HL-60 (cell line): ENCODE results near the gene LRRC39.

ENCODE experiments used
- DNase-seq, 2 experiments: peaks; one replicate each; pipeline ENCODE4 v3.0.0-alpha.2; 2010 to 2020; ENCODE audit warnings: low read depth in 1 of 2, low spot score in 1 of 2
- H3K27ac ChIP-seq: fragments of 250-450 bp; sonication (Bioruptor Pico); replicated peaks from 2 replicates; pipeline ENCODE4 v1.5.1; 2020; ENCODE audit warnings: mild to moderate bottlenecking, moderate library complexity
- H3K27me3 ChIP-seq: fragments of 250-450 bp; sonication (Bioruptor Pico); 2 replicates; pipeline ENCODE4 v1.5.1; 2021; ENCODE audit warnings: mild to moderate bottlenecking, moderate library complexity; ENCODE audit not compliant: insufficient read depth, poor library complexity, severe bottlenecking
- H3K4me3 ChIP-seq: replicated peaks from 2 replicates; pipeline ENCODE4 v1.5.1; 2011; ENCODE audit warnings: mild to moderate bottlenecking, control low read depth, low read length; ENCODE audit not compliant: insufficient read depth
- CTCF ChIP-seq: IDR thresholded peaks from one replicate; pipeline ENCODE4 v1.5.1; 2011; ENCODE audit warnings: low read length, control low read depth, inconsistent platforms; ENCODE audit not compliant: insufficient read depth
- GABPA ChIP-seq: IDR thresholded peaks from 2 replicates; pipeline ENCODE4 v1.6.1; 2012; ENCODE audit warnings: low read depth
- POLR2AphosphoS5 ChIP-seq: IDR thresholded peaks from 2 replicates; pipeline ENCODE4 v1.6.1; 2012; ENCODE audit warnings: low read depth
- REST ChIP-seq: IDR thresholded peaks from 2 replicates; pipeline ENCODE4 v1.6.1; 2012; ENCODE audit warnings: low read depth; ENCODE audit not compliant: insufficient replicate concordance
- SPI1 ChIP-seq: IDR thresholded peaks from 2 replicates; pipeline ENCODE4 v1.6.1; 2012; ENCODE audit warnings: low read depth, mild to moderate bottlenecking, borderline replicate concordance

The LRRC39 gene

GRCh38 chr1:100109554-100110066 is 68.4 kb downstream of the LRRC39 start:
- no peak for DNase-seq
- Histone ChIP-seq H3K27me3 (no peaks in the 10 kb centered on the region), H3K27ac (no peak overlapping the region), H3K4me3 (no peak overlapping the region)
- TF ChIP-seq CTCF (no peak), POLR2AphosphoS5 (no peak), GABPA (no peak), REST (no peak), SPI1 (no peak)

DNA sequence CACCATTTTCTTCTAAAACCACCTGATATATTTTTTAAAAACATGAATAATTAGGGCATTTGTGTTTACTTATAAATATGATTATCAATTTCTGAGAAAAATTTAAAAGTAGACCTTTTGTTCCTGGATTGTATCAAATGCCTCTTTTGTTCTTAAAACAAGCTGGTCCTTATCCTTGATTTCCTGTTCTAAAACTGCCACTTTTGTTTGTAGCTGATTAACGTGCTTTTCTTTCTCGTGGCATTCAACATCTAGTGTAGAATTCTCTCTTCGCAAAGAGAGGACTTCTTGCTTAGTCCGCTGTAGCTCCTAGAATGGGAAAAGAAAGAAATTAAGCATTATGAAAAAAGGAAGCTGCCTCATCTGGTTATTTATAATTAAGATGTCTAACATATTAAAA is 70.4 kb downstream of the LRRC39 start:
- Histone ChIP-seq H3K27ac (no peak overlapping the region), H3K4me3 (no peak overlapping the region), H3K27me3 (no peaks in the 10 kb centered on the region)
- TF ChIP-seq GABPA: no peak
- no peak for TF ChIP-seq POLR2AphosphoS5
- TF ChIP-seq REST: no peak
- no peak for TF ChIP-seq SPI1
- no peak for DNase-seq

GRCh38 chr1:100101564-100101963 is 76.5 kb downstream of the LRRC39 start:
- Histone ChIP-seq H3K4me3 (no peak overlapping the region), H3K27ac (no peak overlapping the region), H3K27me3 (no peaks in the 10 kb centered on the region)
- no peak for DNase-seq
- TF ChIP-seq CTCF: no peak
- TF ChIP-seq POLR2AphosphoS5: no peak
- no peak for TF ChIP-seq GABPA
- TF ChIP-seq REST: no peak
- TF ChIP-seq SPI1: no peak

DNA sequence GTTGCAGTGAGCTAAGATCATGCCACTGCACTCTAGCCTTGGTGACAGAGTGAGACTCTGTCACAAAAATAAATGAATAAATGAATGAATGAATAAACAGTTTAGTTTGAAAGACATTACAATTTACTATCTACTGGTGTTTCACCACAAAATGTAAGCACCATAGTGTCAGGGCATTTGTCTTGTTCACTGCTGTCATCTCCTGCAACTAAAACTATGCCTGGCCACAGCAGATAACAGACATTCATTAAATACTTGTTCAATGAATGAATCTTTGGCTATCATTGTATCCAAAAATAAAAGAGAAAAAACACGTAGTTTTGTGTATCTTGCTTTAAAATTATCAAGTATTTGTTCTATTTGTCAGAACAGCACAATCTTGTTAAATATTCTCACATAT is 77.9 kb downstream of the LRRC39 start:
- TF ChIP-seq CTCF: no peak
- TF ChIP-seq SPI1: no peak
- no peak for TF ChIP-seq POLR2AphosphoS5
- TF ChIP-seq REST: no peak
- no peak for TF ChIP-seq GABPA
- no peak for DNase-seq
- no peak overlapping the region for H3K4me3 ChIP-seq
- no peak overlapping the region for H3K27ac ChIP-seq
- H3K27me3 ChIP-seq: no peaks in the 10 kb centered on the region
